ENCODE results near the gene DEPP1. TPM values are rescaled to one million over a fixed set of nuclear protein-coding genes. Genes with fewer than 3 reads are reported as not detected.

The DEPP1 gene
- total and polyA plus RNA-seq, 10 of the 15 experiments (the other 5 are each of a cell fraction or from before 2014, with no cell fraction given), result 1.7 to 12.1 (median 7.3) TPM

- TF ChIP-seq ZBTB4 (CRISPR knock-in tag; IDR thresholded peaks at IDR 0.05) (no peak), WRNIP1 (IDR thresholded peaks at IDR 0.05; ENCODE audit: borderline replicate concordance, low read depth, low read length) (no peak), RAD51 (IDR thresholded peaks at IDR 0.05) (no peak), STAT1 (conservative IDR thresholded peaks at IDR 0.05) (no peak), RCOR1 (conservative IDR thresholded peaks at IDR 0.05; ENCODE audit: low read depth, low read length) (no peak), ZNF622 (IDR thresholded peaks at IDR 0.05) (no peak)
- TF ChIP-seq, protein P1, sequence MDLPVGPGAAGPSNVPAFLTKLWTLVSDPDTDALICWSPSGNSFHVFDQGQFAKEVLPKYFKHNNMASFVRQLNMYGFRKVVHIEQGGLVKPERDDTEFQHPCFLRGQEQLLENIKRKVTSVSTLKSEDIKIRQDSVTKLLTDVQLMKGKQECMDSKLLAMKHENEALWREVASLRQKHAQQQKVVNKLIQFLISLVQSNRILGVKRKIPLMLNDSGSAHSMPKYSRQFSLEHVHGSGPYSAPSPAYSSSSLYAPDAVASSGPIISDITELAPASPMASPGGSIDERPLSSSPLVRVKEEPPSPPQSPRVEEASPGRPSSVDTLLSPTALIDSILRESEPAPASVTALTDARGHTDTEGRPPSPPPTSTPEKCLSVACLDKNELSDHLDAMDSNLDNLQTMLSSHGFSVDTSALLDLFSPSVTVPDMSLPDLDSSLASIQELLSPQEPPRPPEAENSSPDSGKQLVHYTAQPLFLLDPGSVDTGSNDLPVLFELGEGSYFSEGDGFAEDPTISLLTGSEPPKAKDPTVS (IDR thresholded peaks at IDR 0.05; ENCODE audit: low read depth, low read length), result no peak
Observed at GRCh38 chr10:44938956-44939355, 39.7 kb downstream of the DEPP1 start (continued).
